DOHH2 (cell line): ENCODE results near the gene GREM1.

Experiments
- CTCF ChIP-seq: fragments of 200-600 bp; sonication (generic); IDR thresholded peaks from one replicate; pipeline ENCODE4 v1.5.1; 2014; ENCODE audit warnings: antibody characterized with exemption, mild to moderate bottlenecking, low read depth, low read length; ENCODE audit not compliant: poor library complexity, severe bottlenecking
- EZH2phosphoT487 ChIP-seq: fragments of 200-600 bp; sonication (generic); IDR thresholded peaks from 2 replicates; pipeline ENCODE4 v1.6.1; 2017; ENCODE audit warnings: borderline replicate concordance, mild to moderate bottlenecking, antibody characterized with exemption, low read length, moderate library complexity, mixed read lengths

DNA sequence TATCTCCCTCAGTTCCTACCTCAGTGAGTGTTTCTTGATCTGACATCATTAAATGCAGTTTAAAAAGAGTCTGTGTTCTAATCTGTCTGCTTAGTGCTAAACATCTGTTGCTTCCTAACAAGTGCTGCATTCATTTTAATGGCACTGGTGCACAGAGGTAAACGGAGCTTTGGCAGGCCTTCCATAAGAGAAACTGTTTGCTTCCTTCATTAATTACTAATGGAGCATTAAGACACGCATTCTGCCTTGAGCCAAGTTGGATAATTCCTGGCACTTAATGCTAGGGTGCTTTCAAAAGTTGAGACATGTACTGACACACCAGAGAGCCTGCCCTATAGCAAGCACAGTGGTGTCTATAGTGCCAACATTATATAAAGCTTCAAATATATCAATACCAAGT, 41.6 kb upstream of the GREM1 start:
- TF ChIP-seq CTCF (no peak), EZH2phosphoT487 (no peak)
